ENCODE data around the gene PLCB1. TPM values are rescaled to one million over a fixed set of nuclear protein-coding genes. Genes with fewer than 3 reads are reported as not detected.
"Not testable (repeated sequence)": the region's sequence is repeated elsewhere in the genome, so short reads cannot be mapped to it uniquely, and the experiment has no call there.

The PLCB1 gene
- polyA plus RNA-seq, 12 donors: 7.4 to 17.8 (median 10.6) TPM; not detected in 1

DNA sequence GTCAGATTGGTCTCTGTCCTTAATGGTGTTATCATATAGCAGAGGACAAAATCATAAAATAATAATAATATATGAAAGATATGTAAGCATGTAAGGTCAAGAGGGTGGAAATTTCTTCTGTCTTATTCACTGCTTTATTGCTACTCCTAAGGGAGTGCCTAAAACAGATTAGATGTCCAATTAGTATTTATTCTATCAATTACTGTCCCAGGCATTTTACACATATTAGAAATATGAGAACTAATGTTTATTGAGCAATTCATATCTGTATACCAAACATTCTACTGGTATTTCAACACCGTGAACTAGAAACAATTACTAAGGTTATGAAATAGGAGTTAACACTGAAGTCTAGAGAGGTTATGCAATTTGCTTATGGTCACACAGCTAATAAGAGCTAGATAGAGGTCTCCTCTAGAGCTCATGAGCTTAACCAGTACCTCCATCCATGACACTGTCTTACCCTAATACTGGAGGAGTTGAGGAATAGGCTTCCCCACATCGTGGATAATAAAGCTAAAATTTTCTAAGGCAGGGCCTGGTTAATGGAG is 302.3 kb downstream of the PLCB1 start:
- no peak for DNase-seq

DNA sequence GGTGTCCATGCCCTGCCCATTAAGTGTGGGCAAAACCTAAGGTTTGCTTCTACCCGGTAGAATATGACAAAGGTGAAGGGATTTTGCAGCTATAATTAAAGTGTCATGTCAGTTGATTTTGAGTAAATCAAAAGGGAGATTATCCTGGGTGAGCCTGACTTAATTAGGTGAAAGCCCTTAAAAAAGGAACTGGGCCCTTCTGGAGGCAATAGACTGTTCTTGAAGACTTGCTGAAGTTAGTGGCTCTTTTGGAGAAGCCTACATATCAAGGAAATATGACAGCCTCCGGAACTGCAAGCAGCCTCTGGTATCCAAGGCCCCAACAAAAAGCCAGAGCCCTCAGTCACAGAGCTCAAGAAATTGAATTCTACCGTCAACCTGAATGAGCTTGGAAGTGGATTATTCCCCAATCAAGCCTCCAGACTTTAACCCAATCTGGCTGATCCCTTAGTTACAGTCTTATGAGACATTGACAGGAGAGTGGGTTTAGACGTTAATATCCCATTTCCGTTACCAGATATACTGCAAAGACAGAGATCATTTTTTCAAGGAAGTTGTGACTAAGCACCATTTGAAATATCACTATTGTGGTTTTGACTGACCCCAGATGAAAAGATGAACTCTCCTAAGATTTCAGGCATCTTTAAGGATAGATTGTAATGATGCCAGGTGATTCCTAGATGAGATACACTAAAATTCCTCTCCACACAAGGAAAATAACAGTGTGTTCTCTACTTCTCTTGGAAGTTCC is 303.4 kb downstream of the PLCB1 start:
- DNase-seq: no peak

DNA sequence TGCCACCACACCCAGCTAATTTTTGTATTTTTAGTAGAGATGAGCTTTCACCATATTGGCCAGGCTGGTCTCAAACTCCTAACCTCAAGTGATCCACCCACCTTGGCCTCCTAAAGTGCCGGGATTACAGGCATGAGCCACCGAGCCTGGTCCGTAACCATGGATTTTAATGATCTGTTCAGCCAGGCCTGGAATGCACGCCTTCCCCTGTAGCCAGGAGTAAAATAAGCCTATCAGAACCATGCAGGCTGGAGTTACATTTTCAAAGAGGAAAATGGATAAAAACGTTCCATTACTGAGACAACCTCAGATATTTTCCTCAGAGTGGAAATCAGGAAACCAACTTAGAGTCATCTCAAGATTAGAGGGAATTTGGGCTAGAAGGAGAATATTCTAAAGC is 304.9 kb downstream of the PLCB1 start:
- not testable (repeated sequence) for DNase-seq

DNA sequence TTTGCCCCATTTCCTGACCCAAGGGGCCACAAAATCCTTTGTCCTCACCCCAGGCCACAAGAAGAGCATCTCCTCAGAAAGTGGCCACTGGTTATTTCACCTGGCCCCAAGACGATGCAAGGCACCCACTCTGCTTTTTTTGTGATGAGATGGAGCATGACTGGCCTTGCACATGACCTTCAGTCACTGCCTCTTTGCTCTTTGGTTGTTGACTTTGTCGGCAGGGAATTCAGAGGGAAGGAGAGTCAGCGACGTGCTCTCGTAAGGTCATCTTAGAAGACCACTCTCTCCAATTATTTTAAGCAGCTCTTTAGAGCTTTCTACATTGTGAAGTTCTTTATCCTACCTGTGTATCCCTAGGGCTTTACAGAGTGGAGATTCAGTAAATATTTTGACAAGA is 306.7 kb downstream of the PLCB1 start:
- DNase-seq: no peak

DNA sequence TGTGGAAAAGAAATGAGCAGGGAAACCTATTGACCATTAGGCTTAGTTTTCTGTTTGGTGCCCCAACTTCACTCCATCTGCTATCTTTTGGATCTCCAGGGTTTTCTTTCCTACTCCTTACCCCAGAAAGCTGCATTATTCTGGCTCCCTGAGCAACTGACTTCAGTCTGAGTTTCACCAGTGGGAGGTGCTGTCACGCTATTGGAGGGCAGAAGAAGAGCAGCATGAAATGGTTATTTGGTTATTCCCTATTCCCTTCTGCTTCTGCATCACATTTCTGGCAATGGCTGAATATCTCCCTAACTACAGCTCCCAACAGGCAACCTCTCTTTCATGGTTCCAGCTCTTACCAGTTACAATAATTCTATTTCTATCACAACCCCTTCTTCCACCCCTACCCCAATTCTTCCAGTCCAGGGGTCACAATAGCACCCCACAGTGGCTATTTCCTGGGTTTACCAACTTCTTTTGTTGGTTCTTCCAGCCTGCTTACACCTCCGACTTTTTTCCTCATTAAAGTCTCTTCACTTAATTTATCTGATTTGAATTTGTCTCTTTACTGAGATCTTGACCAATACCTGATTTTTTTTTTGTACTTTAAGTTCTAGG is 311.5 kb downstream of the PLCB1 start:
- DNase-seq: no peak

DNA sequence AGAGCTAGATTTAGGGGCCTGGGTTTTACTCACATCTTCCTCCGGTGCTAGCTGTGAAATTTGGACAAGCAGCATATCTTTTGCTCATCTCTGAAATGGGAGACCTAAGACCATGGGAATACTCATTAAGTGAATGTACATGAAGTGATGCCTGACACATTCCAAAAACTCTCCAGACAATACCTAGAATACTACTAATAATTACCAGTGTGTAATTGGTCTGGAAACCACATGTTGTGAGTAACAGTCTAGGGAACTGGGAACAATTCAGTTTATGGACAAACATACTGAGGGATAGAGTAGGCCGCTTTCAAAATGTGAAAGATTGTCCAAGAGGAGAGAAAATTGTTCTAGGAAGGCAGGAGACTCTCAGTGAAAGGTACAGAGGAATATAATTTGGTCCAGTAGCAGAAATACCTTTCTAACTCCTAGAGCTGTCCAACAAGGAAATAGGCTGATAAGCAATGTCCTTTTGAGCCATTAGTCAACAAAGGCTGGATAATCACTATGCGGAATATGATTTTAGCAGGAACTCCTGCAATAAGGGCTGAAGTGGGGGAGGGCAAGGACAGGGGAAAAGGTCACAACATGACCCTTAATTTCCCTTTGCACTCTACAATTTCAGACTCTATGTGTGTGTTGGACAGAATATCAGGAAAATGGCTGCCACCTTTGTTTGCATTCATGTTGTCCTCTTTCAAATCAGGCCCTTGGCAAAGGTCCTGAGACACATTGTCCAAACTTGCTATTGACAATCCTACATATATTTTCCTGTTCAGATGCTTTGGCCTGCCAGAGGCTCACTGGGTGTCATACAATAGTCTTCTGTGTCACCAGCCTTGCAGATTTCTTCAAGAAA is 315.4 kb downstream of the PLCB1 start:
- no peak for DNase-seq

DNA sequence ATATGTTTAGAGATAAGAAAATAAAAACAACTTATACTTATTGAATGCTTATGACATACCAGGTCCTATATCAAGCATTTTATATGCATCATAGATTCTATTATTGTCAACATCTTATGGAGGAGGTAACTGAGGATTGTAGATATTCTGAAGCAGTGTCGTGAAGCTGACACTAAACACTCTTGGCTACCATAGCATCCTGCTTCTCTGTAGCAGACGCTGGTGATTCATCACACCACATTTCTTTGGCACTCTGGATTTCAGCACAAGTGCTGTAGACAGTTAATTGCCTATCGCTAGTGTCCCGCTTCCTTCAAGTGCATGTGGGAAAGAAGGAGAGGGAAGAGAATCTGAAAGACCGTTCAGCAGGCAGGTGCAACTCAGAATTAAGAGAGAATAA is 317.1 kb downstream of the PLCB1 start:
- no peak for DNase-seq

DNA sequence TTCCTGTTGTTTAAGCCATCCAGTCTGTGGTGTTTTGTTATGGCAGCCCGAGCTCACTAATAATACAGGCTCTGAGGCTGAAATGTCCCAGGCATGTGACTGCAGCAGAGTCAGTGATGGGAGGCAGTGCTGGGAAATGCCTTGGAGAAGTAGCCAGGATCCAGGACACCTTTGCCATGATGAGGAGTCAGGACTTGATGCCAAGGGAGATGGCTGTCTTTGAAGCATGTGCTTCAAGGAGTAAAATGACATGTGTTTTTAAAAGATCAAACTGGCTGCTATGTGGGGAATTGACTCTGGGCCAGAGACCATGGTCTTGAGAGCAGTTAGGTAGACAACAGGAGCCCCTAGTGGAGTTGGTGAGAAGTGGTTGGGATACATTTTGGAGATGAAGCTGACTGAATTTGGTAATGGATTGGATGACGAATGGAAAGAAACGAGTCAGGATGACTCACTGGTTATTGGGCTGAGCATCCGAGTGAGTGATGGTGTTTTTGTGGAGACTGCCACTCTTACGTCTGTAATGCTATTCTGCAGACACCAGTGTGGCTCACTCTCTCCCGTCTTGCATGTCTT is 322.2 kb downstream of the PLCB1 start:
- DNase-seq: no peak

DNA sequence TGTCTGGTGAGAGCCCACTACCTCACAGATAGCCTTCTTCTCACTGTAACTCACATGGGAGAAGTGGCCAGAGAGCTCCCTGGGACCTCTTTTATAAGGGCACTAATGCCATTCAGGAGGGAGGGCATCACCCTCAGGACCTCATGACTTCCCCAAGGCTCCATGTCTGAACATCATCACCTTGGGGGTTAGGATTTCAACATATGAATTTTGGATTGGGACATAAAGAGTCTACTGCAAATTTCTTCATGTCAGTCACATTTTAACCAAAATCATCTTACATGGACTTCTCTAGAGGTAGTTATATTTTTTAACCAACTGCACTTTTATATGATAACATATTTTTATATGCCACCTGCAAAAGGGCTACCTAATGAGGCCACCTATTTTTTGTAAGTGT is 324.7 kb downstream of the PLCB1 start:
- DNase-seq: no peak

DNA sequence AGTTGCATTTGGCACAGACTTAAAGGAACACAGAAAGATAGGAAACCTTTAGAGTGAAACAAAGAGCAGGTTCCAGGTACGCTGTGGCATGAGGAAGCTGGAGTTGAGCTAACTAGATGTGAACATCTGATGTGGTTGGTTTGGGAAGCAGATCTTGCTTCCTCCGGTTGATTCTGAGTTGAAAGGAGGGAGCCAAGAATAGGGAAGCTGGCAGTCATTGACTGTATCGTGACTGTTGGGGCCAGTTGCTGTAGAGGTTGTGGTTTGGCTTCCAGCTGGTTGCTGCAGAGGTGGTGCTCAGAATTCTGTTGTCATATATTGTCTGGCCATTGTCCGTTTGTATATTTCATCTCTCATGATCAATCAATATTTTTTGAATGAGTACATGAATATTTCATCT is 325.9 kb downstream of the PLCB1 start:
- DNase-seq: no peak

DNA sequence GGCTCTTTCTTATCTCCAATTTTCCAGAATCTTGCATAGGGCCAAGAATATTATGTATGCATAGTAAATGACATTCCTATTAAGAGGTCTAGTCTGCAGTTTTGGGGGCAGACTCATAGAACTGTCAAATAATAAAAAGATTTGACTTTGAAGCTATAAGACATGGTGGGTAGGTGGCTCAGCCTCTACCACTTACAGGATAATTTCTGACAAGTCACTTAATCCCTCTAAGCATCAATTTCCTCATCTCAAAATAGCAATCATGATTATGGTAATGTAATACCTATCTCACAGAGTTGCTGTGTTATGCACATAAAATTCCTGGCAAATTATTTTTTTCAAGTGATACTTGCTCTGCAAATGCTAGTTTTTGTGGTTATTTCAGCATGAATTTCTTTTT is 329.1 kb downstream of the PLCB1 start:
- DNase-seq: no peak

DNA sequence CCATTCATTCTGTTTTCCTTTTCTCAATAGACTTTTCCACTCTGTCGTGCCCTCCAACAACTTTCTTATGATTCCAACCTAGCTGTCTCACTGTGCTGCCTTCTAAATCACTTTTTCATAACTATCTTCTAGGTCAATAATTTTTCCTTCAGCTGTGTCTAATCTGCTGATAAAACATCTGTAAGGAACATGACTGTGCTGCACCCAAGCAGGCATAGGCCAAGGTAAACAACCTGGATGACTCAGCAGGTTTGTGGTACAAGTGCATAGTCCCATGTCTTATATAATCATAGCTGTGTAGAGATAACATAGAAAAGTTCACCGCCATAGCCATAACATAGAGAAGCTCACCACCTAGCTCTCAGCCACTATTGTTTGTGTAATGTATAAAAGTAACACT is 332.3 kb downstream of the PLCB1 start:
- DNase-seq: no peak

DNA sequence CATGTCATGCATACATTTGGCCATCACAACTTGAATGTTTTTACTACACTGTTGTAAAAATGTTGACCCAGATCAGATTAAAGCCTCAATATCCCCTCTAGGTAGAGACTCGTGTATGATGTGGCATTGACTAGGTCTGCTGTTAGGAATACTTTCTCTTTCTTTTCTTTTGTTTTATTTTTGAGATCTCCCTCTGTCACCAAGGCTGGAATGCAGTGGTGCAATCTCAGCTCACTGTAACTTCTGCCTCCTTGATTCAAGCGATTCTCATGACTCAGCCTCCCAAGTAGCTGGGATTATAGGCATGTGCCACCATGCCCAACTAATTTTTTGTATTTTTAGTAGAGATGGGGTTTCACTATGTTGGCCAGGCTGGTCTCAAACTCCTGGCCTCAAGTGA is 334.7 kb downstream of the PLCB1 start:
- not testable (repeated sequence) for DNase-seq

DNA sequence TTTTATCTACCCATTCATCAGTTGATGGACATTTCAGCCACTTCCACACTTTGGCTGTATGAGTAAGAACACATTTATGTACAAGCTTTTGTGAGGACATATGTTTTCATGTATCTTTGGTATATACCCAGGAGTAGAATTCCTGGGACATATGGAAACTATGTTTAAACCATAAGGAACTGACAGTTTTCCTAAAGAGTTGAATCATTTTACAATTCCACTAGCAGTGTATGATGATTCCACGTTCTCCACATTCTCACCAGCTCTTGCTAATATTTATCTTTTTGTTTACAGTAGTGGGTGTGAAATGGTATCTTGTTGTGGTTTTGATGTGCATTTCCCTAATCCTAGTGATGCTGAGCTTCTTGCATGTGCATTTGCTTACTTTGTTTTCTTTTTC is 338.1 kb downstream of the PLCB1 start:
- no peak for DNase-seq

DNA sequence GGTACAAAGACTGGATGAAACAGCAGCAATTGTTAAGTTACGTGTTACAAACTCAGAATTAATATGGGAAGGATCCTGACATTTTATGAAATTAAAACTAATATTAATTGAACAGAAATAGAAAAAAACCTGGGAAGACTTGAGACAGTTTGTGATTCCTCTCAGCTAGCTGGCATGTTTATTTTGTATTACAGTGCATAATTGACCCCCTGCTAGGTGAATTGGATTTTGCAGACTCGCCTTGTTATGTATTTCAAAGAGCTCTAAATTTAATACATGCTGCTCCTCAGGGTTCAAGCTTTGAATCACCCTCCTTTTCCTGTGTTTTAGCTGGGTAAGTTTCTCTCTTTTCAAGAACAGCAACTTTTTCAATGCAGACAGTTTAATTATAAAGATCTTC is 339.4 kb downstream of the PLCB1 start:
- DNase-seq: no peak

DNA sequence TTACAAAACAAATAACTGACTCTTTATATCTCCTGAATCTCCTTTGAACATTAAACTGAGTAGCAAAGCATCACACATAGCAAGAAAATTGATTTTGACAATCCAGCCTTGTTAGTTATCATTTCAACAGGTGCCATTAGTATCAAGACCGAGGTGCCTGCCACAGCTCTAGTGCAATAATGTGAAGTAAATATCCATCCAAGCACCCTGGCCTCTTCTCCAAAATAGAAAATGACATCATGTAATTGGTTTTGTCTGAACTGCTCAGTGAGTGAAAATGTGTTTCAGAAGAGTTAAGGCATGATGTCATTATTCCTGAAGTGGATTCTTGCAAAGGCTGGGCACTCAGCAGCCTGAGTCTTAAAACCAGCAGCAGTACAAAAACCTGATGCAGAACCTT is 341.4 kb downstream of the PLCB1 start:
- DNase-seq: peak; percentile 15

DNA sequence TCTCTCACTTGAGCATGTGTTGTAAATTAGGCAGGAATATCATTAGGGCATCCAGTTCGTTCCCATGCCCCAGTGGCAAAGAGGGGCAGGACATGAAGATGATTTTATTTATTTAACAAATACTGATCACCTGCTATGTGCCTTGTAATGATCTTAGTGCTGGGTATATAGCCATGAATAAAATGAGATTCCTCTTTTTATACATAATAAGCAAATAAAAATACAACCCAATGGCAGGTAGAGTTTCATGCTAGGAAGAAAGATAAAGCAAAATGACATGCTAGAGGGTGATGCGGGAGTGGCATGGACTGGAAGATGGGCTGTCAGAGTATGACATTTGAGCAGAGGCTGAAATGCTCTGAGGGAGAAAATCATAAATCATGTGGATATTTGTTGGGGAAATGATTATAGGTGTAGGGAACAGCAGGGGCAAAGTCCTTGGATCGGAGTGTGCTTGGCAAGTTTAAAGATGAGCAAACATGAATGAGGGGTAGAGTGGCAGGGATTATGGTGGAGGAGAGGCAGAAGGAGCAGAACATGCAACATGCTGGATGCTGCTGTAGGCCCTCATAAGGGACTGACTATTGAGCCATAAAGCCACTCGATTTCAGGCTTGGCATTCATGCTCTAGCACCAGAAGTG is 342.1 kb downstream of the PLCB1 start:
- DNase-seq: no peak

DNA sequence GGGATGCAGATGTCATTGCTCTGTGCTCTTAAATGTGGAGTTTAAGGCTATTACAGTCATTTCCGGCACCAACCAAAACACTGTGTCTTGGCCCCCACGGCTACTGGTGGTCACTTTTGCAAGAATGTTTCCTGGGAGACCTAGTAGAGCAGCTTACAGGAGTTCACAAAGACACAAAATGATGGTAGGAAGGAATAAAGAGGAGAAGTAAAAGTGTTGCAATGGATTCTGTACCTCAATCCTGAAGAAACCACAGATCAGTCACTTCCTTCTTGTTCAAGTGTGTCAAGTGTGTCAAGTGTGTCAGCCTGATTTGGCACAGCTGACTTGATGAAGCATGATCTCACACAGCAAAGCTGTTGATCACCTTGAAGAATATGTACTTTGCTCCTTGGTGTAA is 344.0 kb downstream of the PLCB1 start:
- no peak for DNase-seq

DNA sequence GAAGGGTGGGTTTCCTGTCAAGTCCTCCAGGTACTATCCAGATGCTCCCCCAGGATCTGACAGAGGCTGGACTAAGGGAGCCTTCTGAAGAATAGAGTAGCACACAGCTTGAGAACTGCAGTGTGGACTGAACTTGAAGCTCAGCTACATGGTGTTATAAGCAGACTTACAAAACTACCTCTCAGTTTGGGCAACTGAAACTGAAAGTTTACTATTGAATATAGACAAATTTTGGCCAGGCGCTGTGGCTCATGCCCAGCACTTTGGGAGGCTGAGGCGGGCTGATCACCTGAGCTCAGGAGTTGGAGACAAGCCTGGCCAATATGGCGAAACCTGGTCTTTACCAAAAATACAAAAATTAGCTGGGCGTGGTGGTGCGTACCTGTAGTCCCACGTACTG is 348.5 kb downstream of the PLCB1 start:
- no peak for DNase-seq

DNA sequence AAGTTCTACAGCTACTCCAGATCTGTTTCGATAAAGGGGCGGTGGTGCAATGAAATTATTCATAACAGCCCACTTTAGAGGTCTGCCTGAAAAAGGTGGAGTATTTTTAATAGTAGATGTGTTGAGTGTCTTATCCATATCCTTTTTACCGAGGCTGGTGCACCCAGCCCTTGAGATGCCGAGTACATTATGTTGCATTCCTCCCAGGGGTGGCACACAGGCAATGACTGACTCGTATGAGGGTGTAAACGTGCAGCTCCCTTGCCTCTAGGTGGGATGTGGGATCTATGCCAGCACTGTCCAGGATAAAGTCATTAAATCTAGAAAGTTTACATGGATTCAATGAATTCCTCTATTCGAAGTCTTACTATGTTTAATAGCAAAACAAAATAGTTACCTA is 355.6 kb downstream of the PLCB1 start:
- DNase-seq: no peak

DNA sequence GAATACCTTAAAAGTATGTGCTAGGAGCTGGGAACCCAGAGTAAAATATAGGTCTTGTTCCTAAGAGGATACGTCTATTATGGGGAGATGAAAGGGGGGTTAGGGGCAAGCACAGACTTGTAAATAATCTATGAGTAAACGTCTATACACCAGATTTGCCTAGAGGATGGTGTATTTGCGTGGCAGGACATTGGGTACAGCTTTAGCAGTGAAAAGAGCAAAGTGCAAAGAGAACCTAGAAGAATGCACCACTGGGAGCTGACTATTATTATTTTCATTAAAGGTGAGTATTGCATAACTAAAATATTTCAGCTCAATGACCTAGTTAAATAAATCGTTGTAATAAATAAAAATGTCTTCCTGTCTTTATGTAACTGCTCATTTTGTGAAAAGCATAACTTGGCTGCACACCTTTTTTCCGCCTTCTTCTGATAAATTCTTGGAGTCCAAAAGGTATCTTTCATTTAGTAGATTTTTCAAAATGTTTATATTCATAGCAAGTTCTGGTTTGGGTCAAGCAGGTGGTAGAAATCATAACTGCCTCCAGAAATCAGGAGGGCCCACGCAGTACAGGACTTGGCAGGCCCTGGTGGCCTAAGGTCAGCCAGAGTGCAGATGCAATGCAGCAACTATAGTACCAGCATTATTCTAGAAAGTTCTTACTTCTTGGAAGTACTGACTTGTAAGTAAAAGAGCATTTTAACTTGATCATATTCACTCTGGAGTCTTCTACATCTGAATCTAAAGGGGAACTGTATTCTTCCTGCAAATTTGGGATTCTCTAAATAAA is 357.2 kb downstream of the PLCB1 start:
- DNase-seq: no peak

Measured in muscle of arm (tissue), 12 donors.